Left ventricle myocardium inferior (tissue), 1 donor: ENCODE data around the gene EIF3J. TPM values are rescaled to one million over a fixed set of nuclear protein-coding genes. Genes with fewer than 3 reads are reported as not detected.

ENCODE experiments used
- DNase-seq: peaks from one replicate; pipeline ENCODE4 v3.0.0-alpha.2; 2020
- H3K27ac ChIP-seq: fragments of 200-600 bp; replicated peaks from 2 replicates; pipeline ENCODE4 v1.8.0; 2021
- H3K27me3 ChIP-seq: fragments of 200-600 bp; 2 replicates; pipeline ENCODE4 v1.8.0; 2021; ENCODE audit warnings: low read depth
- H3K36me3 ChIP-seq: fragments of 200-600 bp; 2 replicates; pipeline ENCODE4 v1.8.0; 2021
- H3K4me1 ChIP-seq: fragments of 200-600 bp; 2 replicates; pipeline ENCODE4 v1.8.0; 2021
- H3K4me3 ChIP-seq: fragments of 200-600 bp; 2 replicates; pipeline ENCODE4 v1.8.0; 2021; ENCODE audit warnings: mild to moderate bottlenecking, moderate library complexity
- H3K9me3 ChIP-seq: fragments of 200-600 bp; replicated peaks from 2 replicates; pipeline ENCODE4 v1.8.0; 2021
- CTCF ChIP-seq: fragments of 200-600 bp; IDR thresholded peaks from 2 replicates; pipeline ENCODE4 v1.8.0; 2021; ENCODE audit warnings: antibody characterized with exemption, mild to moderate bottlenecking, borderline replicate concordance
- intact Hi-C: fragments of 100-400 bp; cut with micrococcal nuclease; formaldehyde crosslinking; loops from one replicate; pipeline ENCODE4 v1.11.0; 2022
- total RNA-seq: library from RNA; stranded (reverse); fragmentation: NEBNext Ultra II Directional; extraction: Animal tissue kit (Norgen Biotek cat#: 25700); gene quantifications from one replicate; pipeline ENCODE4 v1.2.1, GENCODE V29; 2021
- donor health status: DM: no; HTN: yes; CAD: no; lungs with severe emphysema.

The EIF3J gene
- total RNA-seq, 1 donor from 2014 or later = 83.5 TPM

- no peaks in the 10 kb centered on the region for H3K9me3 ChIP-seq
- H3K27me3 ChIP-seq = no peaks in the 10 kb centered on the region
- H3K27ac ChIP-seq = no peak overlapping the region
- H3K36me3 ChIP-seq = peaks cover 100% of the 10 kb centered on the region
- H3K4me3 ChIP-seq = no peak overlapping the region
- intact Hi-C loops = no loop called here
- TF ChIP-seq CTCF = no peak
- DNase-seq = no peak
- H3K4me1 ChIP-seq = no peaks in the 10 kb centered on the region
Observed at GRCh38 chr15:44588541-44588940, 51.6 kb downstream of the EIF3J start.

- peaks cover 100% of the 10 kb centered on the region for H3K36me3 ChIP-seq
- no peaks in the 10 kb centered on the region for H3K27me3 ChIP-seq
- peaks cover 6% of the 10 kb centered on the region for H3K4me1 ChIP-seq
- no peak for TF ChIP-seq CTCF
- H3K27ac ChIP-seq = no peak overlapping the region
- no peak overlapping the region for H3K4me3 ChIP-seq
- DNase-seq = no peak
- H3K9me3 ChIP-seq = no peaks in the 10 kb centered on the region
- intact Hi-C loops = no loop called here
Observed at GRCh38 chr15:44591326-44591725, 54.4 kb downstream of the EIF3J start.

- H3K4me1 ChIP-seq = peaks cover 6% of the 10 kb centered on the region
- TF ChIP-seq CTCF = peak; percentile 45
- intact Hi-C loops = no loop called here
- peaks cover 100% of the 10 kb centered on the region for H3K36me3 ChIP-seq
- no peaks in the 10 kb centered on the region for H3K27me3 ChIP-seq
- no peaks in the 10 kb centered on the region for H3K9me3 ChIP-seq
- no peak for DNase-seq
- H3K27ac ChIP-seq = no peak overlapping the region
- H3K4me3 ChIP-seq = no peak overlapping the region
Observed at GRCh38 chr15:44593042-44593736, 56.2 kb downstream of the EIF3J start.

GRCh38 chr15:44595246-44595645, 58.3 kb downstream of the EIF3J start:
- TF ChIP-seq CTCF = no peak
- Histone ChIP-seq H3K9me3 (no peaks in the 10 kb centered on the region), H3K36me3 (peaks cover 99% of the 10 kb centered on the region), H3K4me1 (peaks cover 6% of the 10 kb centered on the region), H3K27ac (no peak overlapping the region), H3K27me3 (no peaks in the 10 kb centered on the region), H3K4me3 (no peak overlapping the region)
- intact Hi-C loops = no loop called here
- no peak for DNase-seq

GRCh38 chr15:44595656-44596510, 58.9 kb downstream of the EIF3J start:
- no peak for DNase-seq
- Histone ChIP-seq H3K4me3 (no peak overlapping the region), H3K36me3 (peaks cover 99% of the 10 kb centered on the region), H3K4me1 (peaks cover 6% of the 10 kb centered on the region), H3K9me3 (no peaks in the 10 kb centered on the region), H3K27me3 (no peaks in the 10 kb centered on the region), H3K27ac (no peak overlapping the region)
- intact Hi-C loops = no loop called here
- no peak for TF ChIP-seq CTCF
